ENCODE data around the gene TMEM190. TPM values are rescaled to one million over a fixed set of nuclear protein-coding genes. Genes with fewer than 3 reads are reported as not detected.

TMEM190 gene
- total and polyA plus RNA-seq, 2 donors (not counting 1 experiment from before 2014, with no cell fraction given) = not detected

GRCh38 chr19:55377356-55378131 lies 918 bp downstream of the TMEM190 start:
- POLR2A ChIA-PET = no interaction called here
- Histone ChIP-seq H3K9ac (ENCODE audit: low read length) (no peak overlapping the region), H3K4me2 (replicated peaks; ENCODE audit: low read depth, low read length, poor library complexity, severe bottlenecking) (no peak overlapping the region), H3K27ac (ENCODE audit: low read length in 2 of 2) (no peak overlapping the region), H3K79me2 (ENCODE audit: control insufficient read depth, insufficient read depth, low read length) (peaks cover 10% of the 10 kb centered on the region), H2AFZ (ENCODE audit: insufficient read depth, low read depth, low read length, poor library complexity, severe bottlenecking) (no peak overlapping the region), H3K4me1 (ENCODE audit: control insufficient read depth in 2 of 2, insufficient read depth in 2 of 2, low read length in 2 of 2) (peaks cover 0 to under 1% of the 10 kb centered on the region in 2 donors), H3K27me3 (replicated peaks in 1 of 4; ENCODE audit: control extremely low read depth in 1 of 4, control insufficient read depth in 3 of 4, insufficient read depth in 4 of 4, low read length in 3 of 4) (peaks cover 0 to 38% (median 13%) of the 10 kb centered on the region in 4 experiments), H3K36me3 (replicated peaks in 1 of 2; ENCODE audit: control extremely low read depth in 1 of 2, control insufficient read depth in 1 of 2, extremely low read depth in 1 of 2, insufficient read depth in 2 of 2, low read length in 1 of 2) (no peaks in the 10 kb centered on the region), H4K20me1 (ENCODE audit: control insufficient read depth, insufficient read depth, low read length, poor library complexity, severe bottlenecking) (no peaks in the 10 kb centered on the region), H3K9me3 (ENCODE audit: control extremely low read depth in 1 of 3, control insufficient read depth in 2 of 3, insufficient read depth in 1 of 3, low read length in 2 of 3) (peaks cover 0 to 7% (median 0%) of the 10 kb centered on the region in 3 donors), H3K4me3 (ENCODE audit: control extremely low read depth in 1 of 5, extremely low read depth in 1 of 5, insufficient read depth in 1 of 5, low read depth in 2 of 5, low read length in 4 of 5) (no peak overlapping the region)
- no peaks in the 10 kb centered on the region for H3K9me3 Mint-ChIP-seq (ENCODE audit: insufficient read depth)
- CTCF ChIA-PET = no interaction called here
- no peak overlapping the region for H3K4me3 Mint-ChIP-seq
- no peak for TF ChIP-seq EZH2 (IDR thresholded peaks at IDR 0.05; ENCODE audit: borderline replicate concordance, insufficient read depth, low read depth, low read length, poor library complexity, severe bottlenecking)
- ATAC-seq (ENCODE audit: low read depth) (no peak), DNase-seq (no peak)
- intact Hi-C loops (cut with micrococcal nuclease) = no loop called here
- WGBS (ENCODE audit: insufficient coverage) = 62% methylated on average over 43 of the region's 43 CpGs
- H3K4me1 Mint-ChIP-seq = peaks cover 4% of the 10 kb centered on the region
- H3K27ac Mint-ChIP-seq = no peak overlapping the region
- H3K27me3 Mint-ChIP-seq = peaks cover 11% of the 10 kb centered on the region

GRCh38 chr19:55379174-55379573 lies 2.5 kb downstream of the TMEM190 start:
- intact Hi-C loops (cut with micrococcal nuclease) = no loop called here
- Histone ChIP-seq H3K27ac (ENCODE audit: low read length in 2 of 2) (no peak overlapping the region), H3K9ac (ENCODE audit: low read length) (no peak overlapping the region), H3K79me2 (ENCODE audit: control insufficient read depth, insufficient read depth, low read length) (peaks cover 11% of the 10 kb centered on the region), H2AFZ (ENCODE audit: insufficient read depth, low read depth, low read length, poor library complexity, severe bottlenecking) (no peak overlapping the region), H3K9me3 (ENCODE audit: control extremely low read depth in 1 of 3, control insufficient read depth in 2 of 3, insufficient read depth in 1 of 3, low read length in 2 of 3) (no peaks in the 10 kb centered on the region), H3K36me3 (replicated peaks in 1 of 2; ENCODE audit: control extremely low read depth in 1 of 2, control insufficient read depth in 1 of 2, extremely low read depth in 1 of 2, insufficient read depth in 2 of 2, low read length in 1 of 2) (no peaks in the 10 kb centered on the region), H4K20me1 (ENCODE audit: control insufficient read depth, insufficient read depth, low read length, poor library complexity, severe bottlenecking) (peaks cover 6% of the 10 kb centered on the region), H3K27me3 (replicated peaks in 1 of 4; ENCODE audit: control extremely low read depth in 1 of 4, control insufficient read depth in 3 of 4, insufficient read depth in 4 of 4, low read length in 3 of 4) (peaks cover 0 to 23% (median 10%) of the 10 kb centered on the region in 4 experiments), H3K4me1 (ENCODE audit: control insufficient read depth in 2 of 2, insufficient read depth in 2 of 2, low read length in 2 of 2) (peaks cover 6 to 11% of the 10 kb centered on the region in 2 donors), H3K4me2 (replicated peaks; ENCODE audit: low read depth, low read length, poor library complexity, severe bottlenecking) (no peak overlapping the region), H3K4me3 (ENCODE audit: control extremely low read depth in 1 of 5, extremely low read depth in 1 of 5, insufficient read depth in 1 of 5, low read depth in 2 of 5, low read length in 4 of 5) (no peak overlapping the region)
- H3K27ac Mint-ChIP-seq = no peak overlapping the region
- TF ChIP-seq EZH2 (IDR thresholded peaks at IDR 0.05; ENCODE audit: borderline replicate concordance, insufficient read depth, low read depth, low read length, poor library complexity, severe bottlenecking) = no peak
- TF ChIP-seq CTCF (IDR thresholded peaks at IDR 0.05) = no peak
- ChIA-PET CTCF (no interaction called here), POLR2A (interaction anchor here (0.6 kb wide), 1 partner anchor 248 kb away, joined by 6 read pairs; no protein-coding TSS in a partner anchor)
- peaks cover 10% of the 10 kb centered on the region for H3K4me1 Mint-ChIP-seq
- H3K4me3 Mint-ChIP-seq = no peak overlapping the region
- ATAC-seq (ENCODE audit: low read depth) (no peak), DNase-seq (no peak)
- WGBS (ENCODE audit: insufficient coverage) = 89% methylated on average over 9 of the region's 11 CpGs
- H3K9me3 Mint-ChIP-seq (ENCODE audit: insufficient read depth) = no peaks in the 10 kb centered on the region
- peaks cover 5% of the 10 kb centered on the region for H3K27me3 Mint-ChIP-seq

Measured in B cell (primary cell).